ENCODE results near the gene NOL6.

GRCh38 chr9:33447799-33448553, 25.7 kb downstream of the NOL6 start:
- TF ChIP-seq POLR2AphosphoS5 (IDR thresholded peaks at IDR 0.05; ENCODE audit: low read depth, low read length) (no peak), CTCF (IDR thresholded peaks at IDR 0.05) (no peak), REST (IDR thresholded peaks at IDR 0.05; ENCODE audit: insufficient read depth in 1 of 2, low read depth in 2 of 2, low read length in 1 of 2) (no peak), SIN3A (IDR thresholded peaks at IDR 0.05; ENCODE audit: borderline replicate concordance, insufficient read depth, low read depth, low read length) (no peak), TCF7L2 (IDR thresholded peaks at IDR 0.05; ENCODE audit: low read depth, low read length) (no peak)

All from Panc1 (cell line).